ENCODE data around the gene PBLD. TPM values are rescaled to one million over a fixed set of nuclear protein-coding genes. Genes with fewer than 3 reads are reported as not detected.
"Not testable (repeated sequence)": the region's sequence is repeated elsewhere in the genome, so short reads cannot be mapped to it uniquely, and the experiment has no call there.

Gene PBLD
- total RNA-seq, 1 donor from 2014 or later, result 5.1 TPM

DNA sequence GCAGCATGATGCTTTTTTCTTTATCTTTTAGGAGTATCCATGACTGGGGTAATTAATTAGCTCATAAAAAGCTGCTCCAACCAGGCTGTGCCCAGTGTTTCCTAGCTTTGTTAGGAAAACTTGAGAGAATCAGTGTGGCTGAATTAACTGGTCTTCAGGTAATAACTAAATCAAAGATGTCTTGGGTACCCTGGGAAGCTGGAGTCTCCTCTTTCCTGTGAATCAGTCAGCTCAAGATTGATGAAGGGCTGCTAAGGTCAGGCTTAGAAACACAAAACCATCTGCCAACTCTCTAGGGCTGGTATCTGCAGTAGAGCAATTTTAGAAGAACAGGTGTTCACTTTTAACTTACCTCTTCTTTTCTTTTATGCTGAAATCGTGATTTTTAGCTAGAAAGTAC, 79.4 kb downstream of the PBLD start:
- no peaks in the 10 kb centered on the region for H3K9me3 ChIP-seq (replicated peaks)
- TF ChIP-seq, protein P1, sequence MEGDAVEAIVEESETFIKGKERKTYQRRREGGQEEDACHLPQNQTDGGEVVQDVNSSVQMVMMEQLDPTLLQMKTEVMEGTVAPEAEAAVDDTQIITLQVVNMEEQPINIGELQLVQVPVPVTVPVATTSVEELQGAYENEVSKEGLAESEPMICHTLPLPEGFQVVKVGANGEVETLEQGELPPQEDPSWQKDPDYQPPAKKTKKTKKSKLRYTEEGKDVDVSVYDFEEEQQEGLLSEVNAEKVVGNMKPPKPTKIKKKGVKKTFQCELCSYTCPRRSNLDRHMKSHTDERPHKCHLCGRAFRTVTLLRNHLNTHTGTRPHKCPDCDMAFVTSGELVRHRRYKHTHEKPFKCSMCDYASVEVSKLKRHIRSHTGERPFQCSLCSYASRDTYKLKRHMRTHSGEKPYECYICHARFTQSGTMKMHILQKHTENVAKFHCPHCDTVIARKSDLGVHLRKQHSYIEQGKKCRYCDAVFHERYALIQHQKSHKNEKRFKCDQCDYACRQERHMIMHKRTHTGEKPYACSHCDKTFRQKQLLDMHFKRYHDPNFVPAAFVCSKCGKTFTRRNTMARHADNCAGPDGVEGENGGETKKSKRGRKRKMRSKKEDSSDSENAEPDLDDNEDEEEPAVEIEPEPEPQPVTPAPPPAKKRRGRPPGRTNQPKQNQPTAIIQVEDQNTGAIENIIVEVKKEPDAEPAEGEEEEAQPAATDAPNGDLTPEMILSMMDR (IDR thresholded peaks at IDR 0.05; ENCODE audit: borderline replicate concordance), result no peak
- intact Hi-C loops (cut with micrococcal nuclease), result no loop called here
- H3K4me3 ChIP-seq, result no peak overlapping the region
- no peak for DNase-seq
- H3K4me1 ChIP-seq, result peaks cover 14% of the 10 kb centered on the region
- no peak overlapping the region for H3K27ac ChIP-seq (replicated peaks)
- H3K36me3 ChIP-seq, result no peaks in the 10 kb centered on the region
- H3K27me3 ChIP-seq (ENCODE audit: low read depth), result no peaks in the 10 kb centered on the region

DNA sequence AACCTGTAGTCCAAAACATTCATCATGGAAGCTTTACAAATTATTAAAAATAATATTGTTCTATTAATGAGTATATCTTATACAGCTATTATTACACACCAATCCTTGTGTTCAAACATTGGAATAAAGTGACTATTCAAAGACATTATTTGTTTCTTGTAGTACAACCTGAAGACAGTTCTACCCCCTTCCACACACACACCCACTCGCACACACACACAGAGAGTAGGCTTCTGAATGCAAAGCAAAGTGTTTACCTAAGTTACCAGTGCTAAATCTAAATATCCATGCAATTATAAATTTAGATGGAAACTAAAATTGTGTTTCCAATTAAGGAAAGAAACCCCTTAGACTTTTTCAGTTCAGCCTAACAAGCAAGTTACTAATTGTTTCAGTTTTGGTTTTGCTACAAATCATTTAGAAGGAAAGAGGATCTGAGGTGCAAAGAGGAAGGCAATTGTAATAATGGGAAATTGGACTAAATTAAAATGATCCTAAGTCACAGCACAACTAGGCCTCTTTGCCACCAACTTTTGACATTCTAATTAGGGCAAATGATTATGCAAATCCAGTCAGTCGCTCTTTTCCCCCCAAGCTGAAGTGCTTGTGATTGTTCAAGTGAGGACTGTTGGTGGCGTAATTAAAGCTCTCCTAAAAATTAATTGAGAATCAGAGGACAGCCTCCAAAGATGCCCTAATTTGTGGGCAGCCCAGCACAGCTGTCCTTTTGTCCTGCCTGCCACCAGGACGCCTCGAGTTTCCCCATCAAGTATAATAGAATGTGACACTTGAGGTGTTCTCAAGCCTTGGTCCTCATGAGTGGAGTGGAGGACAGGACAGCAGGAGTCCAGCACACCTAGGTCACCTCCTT, 80.9 kb downstream of the PBLD start:
- H3K4me3 ChIP-seq, result no peak overlapping the region
- TF ChIP-seq, protein P1 (IDR thresholded peaks at IDR 0.05; ENCODE audit: borderline replicate concordance), result no peak
- peaks cover 3% of the 10 kb centered on the region for H3K4me1 ChIP-seq
- H3K27ac ChIP-seq (replicated peaks), result no peak overlapping the region
- no peak for DNase-seq
- no peaks in the 10 kb centered on the region for H3K36me3 ChIP-seq
- intact Hi-C loops (cut with micrococcal nuclease), result no loop called here
- H3K9me3 ChIP-seq (replicated peaks), result no peaks in the 10 kb centered on the region
- H3K27me3 ChIP-seq (ENCODE audit: low read depth), result no peaks in the 10 kb centered on the region

DNA sequence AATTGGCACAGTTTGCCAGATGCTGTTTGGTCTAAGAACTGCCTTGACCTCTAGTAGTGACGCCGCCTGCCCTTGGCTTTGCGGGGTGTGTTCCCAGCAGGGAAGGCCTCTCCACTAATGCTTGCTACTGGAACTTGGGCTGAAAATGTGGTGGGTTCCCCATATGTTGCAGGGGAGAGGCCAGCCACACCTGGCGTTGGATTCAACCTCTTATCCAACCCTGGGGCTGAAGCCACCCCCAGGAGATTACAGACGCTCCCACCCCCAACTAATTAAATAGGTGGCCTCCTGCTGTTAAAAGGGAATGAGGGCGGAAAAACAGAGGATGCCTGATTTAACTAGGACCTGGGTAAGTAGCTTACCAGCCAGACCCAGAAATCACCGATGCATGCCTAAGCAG, 81.6 kb downstream of the PBLD start:
- Histone ChIP-seq H3K9me3 (replicated peaks) (no peaks in the 10 kb centered on the region), H3K36me3 (no peaks in the 10 kb centered on the region), H3K27me3 (ENCODE audit: low read depth) (no peaks in the 10 kb centered on the region), H3K27ac (replicated peaks) (no peak overlapping the region), H3K4me3 (no peak overlapping the region), H3K4me1 (peaks cover 3% of the 10 kb centered on the region)
- intact Hi-C loops (cut with micrococcal nuclease), result no loop called here
- TF ChIP-seq, protein P1 (IDR thresholded peaks at IDR 0.05; ENCODE audit: borderline replicate concordance), result no peak
- no peak for DNase-seq

DNA sequence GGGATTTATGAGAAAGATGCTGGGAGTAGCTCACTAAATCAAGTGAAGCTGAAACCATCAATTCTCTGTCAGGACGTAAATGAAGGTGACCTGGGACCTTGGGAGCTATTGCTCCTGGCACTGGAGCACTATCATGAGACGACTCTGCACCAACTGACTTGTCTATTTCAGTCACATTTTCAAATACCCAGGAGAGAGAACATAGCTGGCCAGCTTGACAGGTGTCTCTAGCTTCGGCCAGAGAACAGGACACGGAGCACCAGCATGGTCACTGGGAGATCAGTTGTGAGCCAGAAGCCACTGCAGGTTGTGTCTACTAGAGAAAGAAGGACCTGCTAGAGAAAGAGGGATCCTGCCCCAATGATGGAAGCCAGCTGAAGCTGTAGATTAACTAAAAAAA, 83.4 kb downstream of the PBLD start:
- no peak for DNase-seq
- H3K4me1 ChIP-seq, result peaks cover 3% of the 10 kb centered on the region
- TF ChIP-seq, protein P1 (IDR thresholded peaks at IDR 0.05; ENCODE audit: borderline replicate concordance), result no peak
- H3K9me3 ChIP-seq (replicated peaks), result no peaks in the 10 kb centered on the region
- H3K36me3 ChIP-seq, result no peaks in the 10 kb centered on the region
- H3K27ac ChIP-seq (replicated peaks), result no peak overlapping the region
- H3K4me3 ChIP-seq, result no peak overlapping the region
- H3K27me3 ChIP-seq (ENCODE audit: low read depth), result no peaks in the 10 kb centered on the region
- intact Hi-C loops (cut with micrococcal nuclease), result no loop called here

DNA sequence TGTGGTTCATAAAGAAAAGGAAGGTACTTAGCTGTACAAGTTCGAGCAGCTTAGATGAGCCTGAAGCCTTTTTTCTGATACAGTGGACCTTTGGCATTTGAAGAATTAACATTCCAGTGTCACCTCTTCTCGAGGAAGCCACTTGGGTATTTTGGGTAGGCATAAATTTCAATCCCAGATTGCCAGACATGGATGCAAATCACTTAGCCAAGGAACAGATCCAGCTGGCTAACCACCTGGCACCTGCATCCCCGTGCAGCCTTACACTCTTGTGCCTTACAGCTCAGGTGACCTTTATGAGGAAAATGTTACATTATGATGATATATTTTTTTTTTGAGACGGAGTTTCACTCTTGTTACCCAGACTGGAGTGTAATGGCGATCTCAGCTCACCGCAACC, 84.8 kb downstream of the PBLD start:
- H3K27me3 ChIP-seq (ENCODE audit: low read depth), result no peaks in the 10 kb centered on the region
- intact Hi-C loops (cut with micrococcal nuclease), result no loop called here
- H3K27ac ChIP-seq (replicated peaks), result no peak overlapping the region
- no peaks in the 10 kb centered on the region for H3K4me1 ChIP-seq
- H3K4me3 ChIP-seq, result no peak overlapping the region
- TF ChIP-seq, protein P1 (IDR thresholded peaks at IDR 0.05; ENCODE audit: borderline replicate concordance), result no peak
- H3K9me3 ChIP-seq (replicated peaks), result no peaks in the 10 kb centered on the region
- no peaks in the 10 kb centered on the region for H3K36me3 ChIP-seq
- DNase-seq, result no peak

DNA sequence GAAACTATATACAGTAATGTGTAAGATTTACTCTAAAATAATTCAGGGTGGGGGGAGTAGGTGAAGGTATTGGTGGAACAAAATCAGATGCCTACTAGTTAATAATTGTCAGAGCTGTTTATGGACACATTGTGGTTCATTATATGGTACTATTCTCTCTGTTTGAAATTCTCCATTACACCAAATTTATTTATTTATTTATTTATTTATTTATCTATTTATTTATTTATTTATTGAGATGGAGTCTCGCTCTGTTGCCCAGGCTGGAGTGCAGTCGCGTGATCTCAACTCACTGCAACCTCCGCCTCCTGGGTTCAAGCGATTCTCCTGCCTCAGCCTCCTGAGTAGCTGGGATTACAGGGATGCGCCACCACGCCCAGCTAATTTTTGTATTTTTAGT, 86.3 kb downstream of the PBLD start:
- H3K36me3 ChIP-seq; H3K4me3 ChIP-seq; H3K9me3 ChIP-seq (replicated peaks); DNase-seq; H3K27ac ChIP-seq (replicated peaks); H3K27me3 ChIP-seq (ENCODE audit: low read depth); H3K4me1 ChIP-seq; intact Hi-C loops (cut with micrococcal nuclease): not testable (repeated sequence)
